K562 (cell line): ENCODE measurements around the gene FBXO44. TPM values are rescaled to one million over a fixed set of nuclear protein-coding genes. Genes with fewer than 3 reads are reported as not detected.
A peak's percentile ranks its signal among the peaks of the same experiment; 100 is the strongest.

Experiments
- ATAC-seq: fragments of 200-7000 bp; cut with Tn5 transposase; 3 replicates; pipeline ENCODE4 v1.9.1; 2020; ENCODE audit warnings: moderate library complexity
- BruUV-seq: library from RNA; stranded (reverse); fragments of 400-500 nt; replicated peaks from 2 replicates; lab custom pipeline; 2021; lab: Mats Ljungman, UMichigan
- CTCF ChIA-PET: fragments of 300-600 bp; formaldehyde crosslinking; extraction: SDS; loops from one replicate; lab custom pipeline; 2021; ENCODE audit warnings: low intra/inter-chr PET ratio; lab: Yijun Ruan, JAX
- POLR2A ChIA-PET: fragments of 300-600, 350-650 bp; sonication (Branson Sonifier 250); formaldehyde crosslinking; extraction: SDS; loops from one replicate; lab custom pipeline; 2021; ENCODE audit warnings: antibody characterized with exemption, inconsistent platforms; lab: Yijun Ruan, JAX
- DNase-seq, 4 experiments: peaks; one replicate each; pipeline versions ENCODE4 v3.0.0 to v3.0.0-alpha.2; 2011 to 2018; ENCODE audit warnings: low spot score in 3 of 4, mixed read lengths in 3 of 4; ENCODE audit errors: extremely low read depth in 1 of 4
- FAIRE-seq: peaks from 2 replicates; lab custom pipeline; 2011; peaks lifted over from hg19 to GRCh38; lab: Jason Lieb, UNC
- H2AFZ ChIP-seq: 2 replicates; pipeline ENCODE4 v1.6.0; 2011; ENCODE audit warnings: low read depth, low read length, control low read depth, inconsistent platforms
- H3K27ac ChIP-seq: fragments of 200-600 bp; 3 replicates; pipeline ENCODE4 v1.8.0; 2011; ENCODE audit warnings: low read depth, mild to moderate bottlenecking, control low read depth, inconsistent platforms, low read length, moderate library complexity, mixed read lengths; ENCODE audit errors: extremely low read depth
- H3K27me3 ChIP-seq, 2 experiments: fragments of 300-600 bp in 1 of 2; 2 replicates in 1 of 2; 3 replicates in 1 of 2; pipeline versions ENCODE4 v1.6.0 to v1.8.0; 2011; ENCODE audit warnings: inconsistent platforms in 2 of 2, low read length in 2 of 2, mild to moderate bottlenecking in 1 of 2, mixed read lengths in 1 of 2, moderate library complexity in 1 of 2; ENCODE audit not compliant: control insufficient read depth in 2 of 2, insufficient read depth in 2 of 2
- H3K36me3 ChIP-seq: fragments of 300-600 bp; 3 replicates; pipeline ENCODE4 v1.8.0; 2011; ENCODE audit warnings: mild to moderate bottlenecking, low read length, inconsistent platforms; ENCODE audit not compliant: control insufficient read depth, insufficient read depth
- H3K4me1 ChIP-seq, 2 experiments: fragments of 200-600 bp in 1 of 2; replicated peaks in 1 of 2; 2 replicates in 1 of 2; 3 replicates in 1 of 2; pipeline versions ENCODE4 v1.5.1 to v1.8.0; 2011; ENCODE audit warnings: inconsistent platforms in 2 of 2, low read length in 2 of 2, mild to moderate bottlenecking in 1 of 2, mixed read lengths in 1 of 2, moderate library complexity in 1 of 2; ENCODE audit not compliant: control insufficient read depth in 2 of 2, insufficient read depth in 2 of 2
- H3K4me2 ChIP-seq: 2 replicates; pipeline ENCODE4 v1.6.1; 2011; ENCODE audit warnings: low read length, control low read depth, inconsistent platforms, mixed read lengths; ENCODE audit not compliant: insufficient read depth
- H3K4me3 ChIP-seq: fragments of 200-600 bp; sonication (generic), shearing (Covaris generic); 2 replicates; pipeline ENCODE4 v1.5.1; 2016; ENCODE audit warnings: control low read depth, inconsistent platforms
- H3K79me2 ChIP-seq: fragments of 200-600 bp; 3 replicates; pipeline ENCODE4 v1.8.0; 2011; ENCODE audit warnings: low read length, inconsistent platforms; ENCODE audit not compliant: control insufficient read depth, insufficient read depth
- H3K9ac ChIP-seq, 2 experiments: 2 replicates each; pipeline versions ENCODE4 v1.6.0 to v1.6.1; 2011; ENCODE audit warnings: low read depth in 2 of 2, low read length in 2 of 2, control low read depth in 1 of 2, inconsistent platforms in 1 of 2, mild to moderate bottlenecking in 1 of 2, mixed read lengths in 1 of 2; ENCODE audit not compliant: insufficient read depth in 1 of 2
- H3K9me1 ChIP-seq: one replicate; pipeline ENCODE4 v1.6.0; 2011; ENCODE audit warnings: inconsistent platforms, mild to moderate bottlenecking, low read length, moderate library complexity; ENCODE audit not compliant: control insufficient read depth, insufficient read depth
- H3K9me3 ChIP-seq: replicated peaks from 2 replicates; pipeline ENCODE4 v1.5.1; 2011; ENCODE audit warnings: low read depth, low read length, inconsistent platforms; ENCODE audit not compliant: control insufficient read depth, insufficient read depth
- H4K20me1 ChIP-seq: replicated peaks from 2 replicates; pipeline ENCODE4 v1.6.1; 2011; ENCODE audit warnings: low read length, inconsistent platforms, mixed read lengths; ENCODE audit not compliant: control insufficient read depth, insufficient read depth
- BACH1 ChIP-seq: fragments of 200-800 bp; sonication (Bioruptor generic); IDR thresholded peaks from 2 replicates; pipeline ENCODE4 v1.6.1; 2016; ENCODE audit warnings: missing genetic modification characterization, missing compliant biosample characterization
- ETV6 ChIP-seq, 3 experiments: fragments of 150-350 bp in 1 of 3; sonication (generic) in 1 of 3; formaldehyde crosslinking in 1 of 3; IDR thresholded peaks; 2 replicates each; pipeline versions ENCODE4 v1.6.1 to v1.8.0; 2014 to 2022; ENCODE audit warnings: borderline replicate concordance in 2 of 3, low read depth in 2 of 3, antibody characterized with exemption in 1 of 3, low read length in 1 of 3, mild to moderate bottlenecking in 1 of 3, missing genetic modification reagents in 1 of 3
- EZH2 ChIP-seq: IDR thresholded peaks from 2 replicates; pipeline ENCODE4 v1.6.1; 2012; ENCODE audit warnings: low read depth, mild to moderate bottlenecking, inconsistent platforms, low read length, borderline replicate concordance
- FOXK2 ChIP-seq, 2 experiments: fragments of 450-650 bp; IDR thresholded peaks in 1 of 2; conservative IDR thresholded peaks in 1 of 2; 2 replicates each; pipeline ENCODE4 v1.6.1; 2016; ENCODE audit warnings: low read depth in 2 of 2, mild to moderate bottlenecking in 1 of 2
- MCM5 ChIP-seq: fragments of 450-650 bp; IDR thresholded peaks from 2 replicates; pipeline ENCODE4 v1.6.1; 2016; ENCODE audit warnings: low read depth
- NFE2 ChIP-seq: IDR thresholded peaks from 2 replicates; pipeline ENCODE4 v1.6.1; 2014; ENCODE audit warnings: antibody characterized with exemption, low read depth
- POLR2G ChIP-seq: fragments of 200-400 bp; formaldehyde crosslinking; IDR thresholded peaks from 2 replicates; pipeline ENCODE4 v1.6.1; 2017; ENCODE audit warnings: low read depth, mild to moderate bottlenecking, antibody characterized with exemption, low read length, moderate library complexity
- RBFOX2 ChIP-seq: fragments of 200-400 bp; formaldehyde crosslinking; IDR thresholded peaks from 2 replicates; pipeline ENCODE4 v1.6.1; 2017; ENCODE audit warnings: low read depth, mild to moderate bottlenecking, low read length, moderate library complexity
- SNRNP70 ChIP-seq: fragments of 200-400 bp; formaldehyde crosslinking; optimal IDR thresholded peaks from 2 replicates; pipeline ENCODE3; 2017; ENCODE audit warnings: low read depth, low read length
- ZFP36 ChIP-seq: fragments of 150-350 bp; IDR thresholded peaks from 2 replicates; pipeline ENCODE4 v1.6.1; 2018; ENCODE audit warnings: low read length, low read depth; ENCODE audit not compliant: partially characterized antibody
- ZFX ChIP-seq: sonication (generic); formaldehyde crosslinking; IDR thresholded peaks from 2 replicates; pipeline ENCODE4 v1.8.0; 2022; ENCODE audit warnings: mild to moderate bottlenecking, missing genetic modification reagents, moderate library complexity
- WGBS: fragments of 100-300 bp; shearing (Covaris generic); methylation state at CpG from one replicate; pipeline ENCODE4 v1.1.6; 2016; ENCODE audit warnings: low coverage, mixed read lengths; ENCODE audit not compliant: insufficient coverage; ENCODE audit errors: missing lambda C conversion rate; 5-methylcytosine and 5-hydroxymethylcytosine counted together
- in situ Hi-C: fragments of 300-500 bp; cut with MboI; formaldehyde crosslinking; loops from 4 replicates; pipeline ENCODE4 v1.15.0; 2018; ENCODE audit warnings: inconsistent platforms, mixed read lengths
- intact Hi-C: fragments of 100-400 bp; cut with micrococcal nuclease; formaldehyde crosslinking; loops from 2 replicates; pipeline ENCODE4 v1.14.2; 2022
- polyA plus RNA-seq, 8 experiments: library from polyadenylated mRNA; depleted of rRNA in 4 of 8; stranded (reverse) in 5 of 8; unstranded in 3 of 8; fragments of >200 nt; fragmentation: Nextera tagmentation in 2 of 8; fragmentation: Illumina TruSeq in 1 of 8; extraction: Ambion mirVana in 2 of 8; extraction: Trizol in 1 of 8; gene quantifications; 2 replicates each; pipeline versions ENCODE4 v1.2.1 to v1.2.3, GENCODE V29; 2011 to 2014; ENCODE audit warnings: inconsistent platforms in 1 of 8, missing spikeins in 1 of 8
- total RNA-seq, 7 experiments: library from RNA; depleted of rRNA in 6 of 7; stranded (reverse); fragments of >200 nt in 6 of 7; fragmentation: Illumina TruSeq in 2 of 7; extraction: Trizol in 2 of 7; gene quantifications; 2 replicates each; pipeline versions ENCODE4 v1.2.1 to v1.2.3, GENCODE V29; 2011 to 2021; ENCODE audit warnings: low replicate concordance in 1 of 7
- TF ChIP-seq, protein P1 (sequence below): fragments of 250-450 bp; sonication (Bioruptor Pico); IDR thresholded peaks from 2 replicates; pipeline ENCODE4 v1.5.0; 2021
- TF ChIP-seq, protein P2 (sequence below): fragments of 450-650 bp; IDR thresholded peaks from 2 replicates; pipeline ENCODE4 v1.6.1; 2016; ENCODE audit warnings: missing biosample characterization, missing genetic modification characterization

The FBXO44 gene
- total and polyA plus RNA-seq, 9 of the 15 experiments (the other 6 are each of a cell fraction or from before 2014, with no cell fraction given) = 0.69 to 20.9 (median 6.7) TPM

DNA sequence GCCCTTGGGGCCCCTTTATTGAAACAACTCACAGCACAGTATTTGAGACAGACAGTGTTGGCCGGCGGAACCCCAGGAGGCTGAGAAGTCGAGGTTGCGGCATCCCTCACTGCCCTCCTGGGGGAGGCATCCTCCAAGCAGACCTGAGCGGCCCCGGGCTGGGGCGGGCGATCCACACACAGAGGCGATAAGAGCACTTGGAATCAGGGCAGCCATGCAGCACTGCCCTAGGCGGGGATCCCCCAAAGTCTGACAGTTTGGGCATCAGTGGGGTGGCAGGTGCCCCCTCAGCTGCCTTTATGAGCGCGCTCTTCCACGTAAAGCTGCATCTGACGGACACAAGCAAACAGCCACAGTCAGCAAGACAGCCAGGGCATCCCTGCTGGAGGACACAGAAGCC is 19.8 kb downstream of the FBXO44 start:
- no TSS peak for BruUV-seq
- H3K4me3 ChIP-seq = no peak overlapping the region
- no peak for FAIRE-seq
- ChIA-PET POLR2A (interaction anchor here (0.8 to 3.8 kb wide), 6 partner anchors 8 to 234 kb away, joined by 3 to 40 read pairs (median 13); partner anchors contain the start of genes FBXO6 and MAD2L2), CTCF (no interaction called here)
- H3K4me1 ChIP-seq = peaks cover 20 to 55% of the 10 kb centered on the region in 2 experiments
- in situ Hi-C loops = no loop called here
- TF ChIP-seq ETV6 (IDR thresholded peaks at IDR 0.05; ENCODE audit: borderline replicate concordance in 1 of 2, low read depth in 2 of 2, low read length in 1 of 2) (no peak), ETV6 (CRISPR knock-in tag; IDR thresholded peaks at IDR 0.05; ENCODE audit: borderline replicate concordance) (no peak), BACH1 (tag) (no peak), FOXK2 (conservative IDR thresholded peaks at IDR 0.05 in 1 of 2, IDR thresholded peaks at IDR 0.05 in 1 of 2; ENCODE audit: low read depth in 2 of 2) (no peak), MCM5 (no peak), NFE2 (no peak), ZFP36 (peak; percentile 25), ZFX (no peak), RBFOX2 (peak; percentile 42; the same call in 1 of the 2 replicates), SNRNP70 (no peak), POLR2G (peak; percentile 62), EZH2 (no peak)
- TF ChIP-seq, protein P1, sequence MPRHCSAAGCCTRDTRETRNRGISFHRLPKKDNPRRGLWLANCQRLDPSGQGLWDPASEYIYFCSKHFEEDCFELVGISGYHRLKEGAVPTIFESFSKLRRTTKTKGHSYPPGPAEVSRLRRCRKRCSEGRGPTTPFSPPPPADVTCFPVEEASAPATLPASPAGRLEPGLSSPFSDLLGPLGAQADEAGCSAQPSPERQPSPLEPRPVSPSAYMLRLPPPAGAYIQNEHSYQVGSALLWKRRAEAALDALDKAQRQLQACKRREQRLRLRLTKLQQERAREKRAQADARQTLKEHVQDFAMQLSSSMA (CRISPR knock-in tag) = no peak
- TF ChIP-seq, protein P2, sequence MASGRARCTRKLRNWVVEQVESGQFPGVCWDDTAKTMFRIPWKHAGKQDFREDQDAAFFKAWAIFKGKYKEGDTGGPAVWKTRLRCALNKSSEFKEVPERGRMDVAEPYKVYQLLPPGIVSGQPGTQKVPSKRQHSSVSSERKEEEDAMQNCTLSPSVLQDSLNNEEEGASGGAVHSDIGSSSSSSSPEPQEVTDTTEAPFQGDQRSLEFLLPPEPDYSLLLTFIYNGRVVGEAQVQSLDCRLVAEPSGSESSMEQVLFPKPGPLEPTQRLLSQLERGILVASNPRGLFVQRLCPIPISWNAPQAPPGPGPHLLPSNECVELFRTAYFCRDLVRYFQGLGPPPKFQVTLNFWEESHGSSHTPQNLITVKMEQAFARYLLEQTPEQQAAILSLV (tag) = no peak
- TF ChIP-seq, all 486 proteins: peak for 3
- peaks cover 86% of the 10 kb centered on the region for H3K36me3 ChIP-seq
- 89% methylated on average over 14 of the region's 14 CpGs for WGBS
- no peak overlapping the region for H3K27ac ChIP-seq
- peak overlapping the region in 1 of 2 experiments; percentile 38; a peak in 1 of 4 replicates for H3K9ac ChIP-seq
- H3K9me1 ChIP-seq = peaks cover 8% of the 10 kb centered on the region
- H3K27me3 ChIP-seq = no peaks in the 10 kb centered on the region
- H4K20me1 ChIP-seq = peaks cover 8% of the 10 kb centered on the region
- H3K79me2 ChIP-seq = peaks cover 9% of the 10 kb centered on the region; the same call in 2 of the 3 replicates
- DNase-seq = no peak
- no peak overlapping the region for H3K4me2 ChIP-seq
- no peaks in the 10 kb centered on the region for H3K9me3 ChIP-seq
- ATAC-seq = no peak
- H2AFZ ChIP-seq = no peak overlapping the region
- intact Hi-C loops = loop anchor here (5.0 kb wide), 1 partner anchor 33 kb away; no protein-coding TSS in a partner anchor
